SK-N-MC (cell line): ENCODE data around the gene MYCBP2.
"Not testable (repeated sequence)": the region's sequence is repeated elsewhere in the genome, so short reads cannot be mapped to it uniquely, and the experiment has no call there.

Experiments used
- DNase-seq: peaks from one replicate; pipeline ENCODE4 v3.0.0-alpha.2; 2011; ENCODE audit warnings: low read depth, low spot score
- H3K27ac ChIP-seq: fragments of 200-600 bp; sonication (generic); 2 replicates; pipeline ENCODE4 v1.5.1; 2016; ENCODE audit warnings: mixed run types
- H3K36me3 ChIP-seq: fragments of 200-600 bp; sonication (generic); 2 replicates; pipeline ENCODE4 v1.6.1; 2017; ENCODE audit warnings: antibody characterized with exemption, low read length, mixed read lengths; ENCODE audit not compliant: insufficient read depth
- H3K4me3 ChIP-seq: fragments of 200-600 bp; sonication (generic); 2 replicates; pipeline ENCODE4 v1.5.1; 2016
- H3K9ac ChIP-seq: fragments of 200-600 bp; sonication (generic); 2 replicates; pipeline ENCODE4 v1.8.0; 2017; ENCODE audit warnings: mixed run types, mixed read lengths; ENCODE audit not compliant: insufficient read length
- H3K9me3 ChIP-seq: fragments of 200-600 bp; sonication (generic); 2 replicates; pipeline ENCODE4 v1.6.1; 2017; ENCODE audit warnings: low read depth, mild to moderate bottlenecking, antibody characterized with exemption, low read length, moderate library complexity, mixed read lengths
- EZH2 ChIP-seq: fragments of 200-600 bp; sonication (generic); IDR thresholded peaks from one replicate; pipeline ENCODE4 v1.6.1; 2017; ENCODE audit warnings: antibody characterized with exemption
- FOXP2 ChIP-seq: optimal IDR thresholded peaks from 2 replicates; pipeline ENCODE3; 2011; ENCODE audit warnings: mild to moderate bottlenecking, moderate library complexity; ENCODE audit not compliant: insufficient read depth; ENCODE audit errors: extremely low read length, control extremely low read depth
- POLR2AphosphoS5 ChIP-seq: IDR thresholded peaks from 2 replicates; pipeline ENCODE4 v1.6.1; 2012; ENCODE audit warnings: mild to moderate bottlenecking, low read depth, low read length, borderline replicate concordance

Gene MYCBP2

DNA sequence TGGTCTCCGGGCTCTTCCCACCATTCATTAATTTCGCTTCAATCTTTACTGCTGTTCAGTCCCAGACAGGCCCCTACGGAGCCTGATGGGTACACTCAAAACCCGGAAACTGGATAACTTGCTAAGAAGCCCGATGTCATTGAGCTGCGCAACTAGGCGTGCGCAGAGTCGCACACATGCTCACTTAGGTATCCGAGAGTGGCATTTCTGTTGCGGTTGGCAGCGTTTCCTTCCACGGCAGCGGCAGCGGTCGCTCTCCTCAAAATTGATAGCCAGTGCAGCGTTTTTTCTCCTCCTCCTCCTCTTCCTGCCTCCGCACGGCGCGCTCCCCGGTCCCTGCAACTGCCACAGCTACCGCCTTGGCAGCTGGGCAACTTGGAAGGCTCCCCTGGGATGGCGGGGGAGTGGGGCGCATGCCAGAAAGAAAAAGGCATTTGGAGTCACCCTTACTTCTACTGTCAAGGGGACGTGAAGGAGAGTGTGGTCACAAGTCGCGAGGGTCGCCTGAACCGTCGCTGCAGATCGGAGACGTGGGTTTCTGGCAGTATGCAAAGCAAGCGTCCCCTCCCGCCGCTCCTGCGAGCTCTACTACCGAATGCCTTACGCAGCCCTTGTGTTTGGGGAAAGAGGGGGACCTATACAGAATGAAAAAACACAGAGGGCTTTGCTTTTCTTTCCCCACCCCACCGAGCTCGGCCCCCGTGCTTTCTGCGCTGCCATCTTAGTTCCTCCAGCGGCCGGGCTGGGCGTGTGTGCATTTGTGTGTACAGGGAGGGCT is 2.4 kb upstream of the MYCBP2 start:
- Histone ChIP-seq H3K9ac (peak overlapping the region; percentile 86), H3K27ac (peak overlapping the region; percentile 93), H3K4me3 (peak overlapping the region; percentile 98), H3K9me3 (no peaks in the 10 kb centered on the region), H3K36me3 (no peaks in the 10 kb centered on the region)
- TF ChIP-seq FOXP2 (no peak), POLR2AphosphoS5 (peak; percentile 89)
- DNase-seq, result peak; percentile 97

GRCh38 chr13:77328819-77329132 is 1.9 kb upstream of the MYCBP2 start:
- Histone ChIP-seq H3K4me3 (peak overlapping the region; percentile 98), H3K9ac (peak overlapping the region; percentile 35), H3K36me3 (no peaks in the 10 kb centered on the region), H3K27ac (peak overlapping the region; percentile 17), H3K9me3 (no peaks in the 10 kb centered on the region)
- TF ChIP-seq EZH2, result no peak
- no peak for TF ChIP-seq POLR2AphosphoS5
- no peak for TF ChIP-seq FOXP2
- no peak for DNase-seq

- Histone ChIP-seq H3K27ac (no peak overlapping the region), H3K36me3 (no peaks in the 10 kb centered on the region), H3K9ac (peak overlapping the region; percentile 80), H3K9me3 (no peaks in the 10 kb centered on the region), H3K4me3 (peak overlapping the region; percentile 85)
- DNase-seq, result no peak
- no peak for TF ChIP-seq POLR2AphosphoS5
- no peak for TF ChIP-seq EZH2
- no peak for TF ChIP-seq FOXP2
These were observed 1.4 kb downstream of the MYCBP2 start for GRCh38 chr13:77325371-77325980.

DNA sequence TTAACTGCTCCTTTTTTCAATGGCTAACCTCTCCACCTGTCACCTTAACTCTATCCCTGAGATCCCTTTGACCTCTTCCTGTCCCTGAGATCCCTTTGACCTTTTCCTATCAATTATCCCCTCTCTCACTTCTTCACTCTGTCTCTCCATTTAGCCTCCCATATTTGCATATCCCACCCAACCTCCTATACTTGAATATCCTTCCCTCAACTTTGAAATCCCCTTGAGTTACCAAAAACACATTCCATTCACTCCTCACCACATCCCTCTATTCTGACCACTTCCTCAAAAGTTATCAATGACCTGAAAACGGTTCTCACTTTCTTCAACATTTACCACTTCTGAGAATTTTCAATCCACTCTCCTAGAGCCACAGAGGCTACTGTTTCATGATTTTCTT is 3.0 kb downstream of the MYCBP2 start:
- Histone ChIP-seq H3K4me3 (0 out of 2 replicates have a peak overlapping the region, but pooled peaks have one; percentile 85), H3K27ac (no peak overlapping the region), H3K36me3 (no peaks in the 10 kb centered on the region), H3K9ac (no peak overlapping the region), H3K9me3 (no peaks in the 10 kb centered on the region)
- no peak for TF ChIP-seq POLR2AphosphoS5
- TF ChIP-seq EZH2, result no peak
- TF ChIP-seq FOXP2, result no peak
- DNase-seq, result no peak

- no peak overlapping the region for H3K4me3 ChIP-seq
- TF ChIP-seq POLR2AphosphoS5, result no peak
- TF ChIP-seq FOXP2, result no peak
- TF ChIP-seq EZH2, result no peak
These were observed 7.4 kb downstream of the MYCBP2 start for GRCh38 chr13:77319536-77319935.

DNA sequence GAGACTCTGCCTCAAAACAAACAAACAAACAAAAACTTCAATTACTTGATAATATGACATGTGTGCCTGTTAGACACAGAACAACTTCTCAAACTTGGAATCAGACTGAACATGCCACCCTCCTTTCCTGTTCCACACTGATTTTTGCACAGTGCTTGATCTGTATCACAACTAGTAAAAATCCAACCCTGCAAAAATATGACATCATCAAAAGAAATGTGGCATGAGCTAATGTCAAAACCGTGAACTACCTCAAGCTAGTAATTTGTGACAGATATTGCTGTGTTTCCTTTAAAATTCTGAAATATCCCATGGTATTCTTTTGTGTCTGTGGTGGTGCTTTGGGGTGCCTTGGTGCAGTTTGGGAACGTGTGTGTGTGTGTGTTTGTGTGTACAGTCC is 8.2 kb downstream of the MYCBP2 start:
- no peak overlapping the region for H3K4me3 ChIP-seq
- no peak for TF ChIP-seq EZH2
- TF ChIP-seq FOXP2, result no peak
- no peak overlapping the region for H3K9ac ChIP-seq
- H3K9me3 ChIP-seq, result no peaks in the 10 kb centered on the region
- no peak overlapping the region for H3K27ac ChIP-seq
- DNase-seq, result no peak
- no peaks in the 10 kb centered on the region; the same call in 1 of the 2 replicates for H3K36me3 ChIP-seq

More at GRCh38 chr13:77319536-77319935, 7.4 kb downstream of the MYCBP2 start:
- DNase-seq, result no peak
- H3K9ac ChIP-seq, result no peak overlapping the region
- no peaks in the 10 kb centered on the region; the same call in 1 of the 2 replicates for H3K36me3 ChIP-seq
- no peaks in the 10 kb centered on the region for H3K9me3 ChIP-seq
- H3K27ac ChIP-seq, result 0 out of 2 replicates have a peak overlapping the region, but pooled peaks have one; percentile 38

DNA sequence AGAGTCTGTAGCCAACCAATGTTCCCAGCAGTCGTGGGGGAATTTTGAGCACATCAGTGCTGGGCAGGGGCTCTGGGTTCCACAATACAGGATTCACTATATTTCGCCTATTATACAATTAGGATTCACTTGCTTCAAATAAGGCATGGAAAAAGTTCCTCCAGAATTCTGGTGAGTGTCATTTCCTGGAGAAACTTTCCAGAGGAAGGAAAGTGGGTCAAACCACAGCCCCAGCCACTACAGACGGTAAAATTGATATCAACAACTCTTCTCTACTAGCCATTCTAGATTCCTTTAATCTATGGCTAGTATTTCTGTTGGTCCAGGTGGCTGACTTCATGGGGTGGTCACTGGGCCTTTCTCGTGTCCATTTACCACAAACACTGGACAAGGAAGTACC is 10.5 kb downstream of the MYCBP2 start:
- TF ChIP-seq EZH2, result no peak
- TF ChIP-seq FOXP2, result no peak
- no peak for TF ChIP-seq POLR2AphosphoS5
- no peak for DNase-seq
- Histone ChIP-seq H3K9ac (no peak overlapping the region), H3K4me3 (no peak overlapping the region), H3K9me3 (no peaks in the 10 kb centered on the region), H3K27ac (no peak overlapping the region), H3K36me3 (no peaks in the 10 kb centered on the region; the same call in 1 of the 2 replicates)

GRCh38 chr13:77315509-77315908 is 11.4 kb downstream of the MYCBP2 start:
- not testable (repeated sequence) for H3K27ac ChIP-seq, H3K9ac ChIP-seq, H3K4me3 ChIP-seq, H3K36me3 ChIP-seq, DNase-seq, H3K9me3 ChIP-seq
